Measurements from ENCODE around the gene DCTN4.

GRCh38 chr5:150780187-150780692 lies 21.4 kb upstream of the DCTN4 start:
- TF ChIP-seq ZNF639 (CRISPR knock-in tag; conservative IDR thresholded peaks at IDR 0.05 in 1 of 2, IDR thresholded peaks at IDR 0.05 in 1 of 2), result no peak
- no peak for TF ChIP-seq POLR2A (conservative IDR thresholded peaks at IDR 0.05)
- no peak for TF ChIP-seq MAFK (IDR thresholded peaks at IDR 0.05; ENCODE audit: low read length)
- TF ChIP-seq CTCF (IDR thresholded peaks at IDR 0.05 in 2 of 3, conservative IDR thresholded peaks at IDR 0.05 in 1 of 3; ENCODE audit: insufficient read depth in 2 of 3, low read depth in 1 of 3, low read length in 3 of 3), result no peak
- TF ChIP-seq BRF1 (IDR thresholded peaks at IDR 0.05; ENCODE audit: borderline replicate concordance, extremely low read depth, insufficient read length), result no peak
- no peak for TF ChIP-seq SMARCC2 (IDR thresholded peaks at IDR 0.05; ENCODE audit: low read depth)
- TF ChIP-seq POLR2AphosphoS5 (IDR thresholded peaks at IDR 0.05; ENCODE audit: control insufficient read depth, insufficient read depth, low read depth, low read length), result no peak
- TF ChIP-seq PHF8 (IDR thresholded peaks at IDR 0.05; ENCODE audit: borderline replicate concordance, low read length), result no peak
- TF ChIP-seq REST (IDR thresholded peaks at IDR 0.05; ENCODE audit: borderline replicate concordance), result no peak
- no peak for TF ChIP-seq REST (CRISPR knock-in tag; IDR thresholded peaks at IDR 0.05; ENCODE audit: low read depth)
- TF ChIP-seq SP1 (CRISPR knock-in tag; IDR thresholded peaks at IDR 0.05), result no peak
